ENCODE measurements around the gene NIT1. TPM values are rescaled to one million over a fixed set of nuclear protein-coding genes. Genes with fewer than 3 reads are reported as not detected.

The NIT1 gene
- total RNA-seq, 1 experiment from 2014 or later, result 65.9 TPM

- TF ChIP-seq CTCF (IDR thresholded peaks at IDR 0.05 in 2 of 3, conservative IDR thresholded peaks at IDR 0.05 in 1 of 3; ENCODE audit: borderline replicate concordance in 1 of 3, insufficient read depth in 1 of 3, low read depth in 2 of 3, low read length in 2 of 3), result no peak
Observed at GRCh38 chr1:161130266-161130665, 12.4 kb downstream of the NIT1 start (continued).

- peak; percentile 13 for ATAC-seq
- BruUV-seq (replicated peaks), result no TSS peak
- no peak overlapping the region for H2AFZ ChIP-seq (ENCODE audit: low read depth, low read length, poor library complexity, severe bottlenecking)
Observed at GRCh38 chr1:161131523-161132409, 13.9 kb downstream of the NIT1 start.

More at GRCh38 chr1:161131523-161132409, 13.9 kb downstream of the NIT1 start:
- H3K27ac ChIP-seq (ENCODE audit: low read depth, low read length), result peak overlapping the region; percentile 91
- no peaks in the 10 kb centered on the region for H3K9me2 ChIP-seq (ENCODE audit: insufficient read depth)
- ChIA-PET POLR2A (interaction anchor here (1.0 to 2.6 kb wide), 12 partner anchors 10 to 134 kb away, joined by 3 to 16 read pairs (median 4); partner anchors contain the start of genes F11R, NIT1, PFDN2 and PPOX), CTCF (interaction anchor here (1.0 to 1.4 kb wide), 4 partner anchors 14 to 94 kb away, joined by 3 to 7 read pairs (median 4); partner anchors contain the start of genes NIT1, PFDN2, PPOX and TOMM40L), RAD21 (ENCODE audit: low non-redundant PET in 1 of 2, low total read pairs in 2 of 2, uncharacterized antibody in 2 of 2, unreplicated experiment in 2 of 2) (no interaction called here)
- no peaks in the 10 kb centered on the region for H3K27me3 ChIP-seq (ENCODE audit: insufficient read depth, low read length)
- intact Hi-C loops (cut with micrococcal nuclease), result loop anchor here (2.0 kb wide), 1 partner anchor 13 kb away; the partner anchor contains the start of genes NIT1 and PFDN2
- H3K9me3 ChIP-seq (ENCODE audit: control insufficient read depth in 1 of 2, insufficient read depth in 1 of 2, low read depth in 1 of 2, low read length in 2 of 2), result no peaks in the 10 kb centered on the region
- DNase-seq (ENCODE audit: low read depth, low spot score), result no peak
- TF ChIP-seq ELF1 (IDR thresholded peaks at IDR 0.05; ENCODE audit: borderline replicate concordance, low read depth) (no peak), POLR2AphosphoS5 (IDR thresholded peaks at IDR 0.05; ENCODE audit: low read depth, low read length) (0 out of 2 replicates have a peak, but pooled peaks have one; percentile 25)
- H3K9ac ChIP-seq (ENCODE audit: low read length), result peak overlapping the region; percentile 81
- H3K4me2 ChIP-seq (ENCODE audit: low read length), result peak overlapping the region; percentile 89
- H4K20me1 ChIP-seq (ENCODE audit: insufficient read depth), result no peaks in the 10 kb centered on the region
- H3K4me3 ChIP-seq (replicated peaks in 1 of 2; ENCODE audit: low read depth in 1 of 2, low read length in 2 of 2), result peak overlapping the region; percentile 81 to 85
- peaks cover 10 to 20% of the 10 kb centered on the region in 2 experiments; a peak in 3 of 4 replicates for H3K4me1 ChIP-seq (ENCODE audit: control insufficient read depth in 1 of 2, insufficient read depth in 2 of 2, low read length in 2 of 2)
- H3K79me2 ChIP-seq (ENCODE audit: insufficient read depth, low read length), result peaks cover 62% of the 10 kb centered on the region
- H3K36me3 ChIP-seq (ENCODE audit: control insufficient read depth in 1 of 2, insufficient read depth in 2 of 2, low read length in 2 of 2), result peaks cover 16 to 20% of the 10 kb centered on the region in 2 experiments; a peak in 3 of 4 replicates

All from HCT116 (cell line).